Subcutaneous adipose tissue (tissue), 4 donors: ENCODE measurements around the gene CLDN19. TPM values are rescaled to one million over a fixed set of nuclear protein-coding genes. Genes with fewer than 3 reads are reported as not detected.

ENCODE experiments used
- CTCF ChIP-seq: fragments of 450-650 bp; IDR thresholded peaks from one replicate; pipeline ENCODE4 v1.5.1; 2016; ENCODE audit warnings: low read depth, mild to moderate bottlenecking, control low read depth, antibody characterized with exemption, moderate library complexity
- total RNA-seq, 4 donors: library from RNA; depleted of rRNA; stranded (reverse); fragments of >200 nt; gene quantifications; one replicate each; pipeline ENCODE4 v1.1.0, GENCODE V29; 2016

The CLDN19 gene
- total RNA-seq, 4 donors from 2014 or later: not detected

DNA sequence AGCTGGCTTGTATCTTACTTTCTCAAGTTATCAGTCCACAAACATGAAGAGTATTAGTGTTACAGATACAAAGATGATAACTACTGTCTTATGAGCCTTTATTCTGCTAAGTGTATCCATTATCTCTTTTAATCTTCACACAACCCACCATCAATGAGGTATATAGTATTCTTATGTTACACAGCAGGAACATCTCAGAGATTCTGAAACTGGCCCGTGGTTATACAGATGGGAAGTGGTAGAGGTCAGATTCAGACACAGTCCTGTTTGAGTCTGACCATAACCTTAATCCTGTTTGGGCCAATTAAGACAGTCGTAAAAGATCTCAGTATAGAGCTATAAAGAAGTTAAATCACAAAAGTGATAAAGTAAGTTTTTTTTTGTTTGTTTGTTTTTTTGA lies 39.7 kb upstream of the CLDN19 start:
- TF ChIP-seq CTCF: no peak

DNA sequence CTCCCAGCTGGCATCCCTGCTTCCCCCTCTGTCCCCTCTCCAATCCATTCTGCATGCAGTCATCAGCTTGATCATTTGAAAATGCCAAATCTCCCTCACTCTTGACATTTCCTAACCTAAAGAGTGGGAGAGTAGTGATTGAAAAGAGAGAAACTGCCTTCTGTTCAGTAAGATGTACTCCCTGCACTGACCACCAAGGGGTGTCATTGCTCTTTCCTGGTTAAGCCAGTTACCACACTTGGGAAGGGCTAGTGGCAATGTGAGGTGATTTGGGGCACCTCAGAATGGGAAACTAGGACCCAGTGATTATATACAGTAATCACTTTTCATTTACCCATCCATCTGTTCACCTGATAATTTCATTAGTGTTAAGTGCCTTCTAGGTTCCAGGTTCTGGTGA lies 37.8 kb upstream of the CLDN19 start:
- TF ChIP-seq CTCF: no peak

GRCh38 chr1:42776502-42776901 lies 36.5 kb upstream of the CLDN19 start:
- no peak for TF ChIP-seq CTCF

- TF ChIP-seq CTCF: no peak
Observed at GRCh38 chr1:42774928-42775526, 35.0 kb upstream of the CLDN19 start.

DNA sequence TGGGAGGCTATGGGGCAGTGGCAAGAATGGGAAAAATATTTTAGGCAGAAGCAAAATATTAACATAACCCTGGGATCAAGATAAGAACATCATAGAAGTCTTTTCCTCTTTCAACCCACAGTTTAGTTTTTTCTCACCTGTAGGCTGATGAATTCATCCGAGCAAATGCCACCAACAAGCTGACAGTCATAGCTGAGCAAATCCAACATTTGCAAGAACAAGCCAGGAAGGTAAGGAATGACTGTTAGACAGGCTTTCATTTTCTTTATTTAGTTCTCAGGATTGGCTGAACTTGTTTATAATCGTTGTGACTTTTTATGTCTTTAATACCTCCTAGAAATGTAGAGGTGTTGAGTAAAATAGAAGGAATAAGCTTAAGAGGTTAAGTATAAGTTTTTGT lies 33.4 kb upstream of the CLDN19 start:
- no peak for TF ChIP-seq CTCF

DNA sequence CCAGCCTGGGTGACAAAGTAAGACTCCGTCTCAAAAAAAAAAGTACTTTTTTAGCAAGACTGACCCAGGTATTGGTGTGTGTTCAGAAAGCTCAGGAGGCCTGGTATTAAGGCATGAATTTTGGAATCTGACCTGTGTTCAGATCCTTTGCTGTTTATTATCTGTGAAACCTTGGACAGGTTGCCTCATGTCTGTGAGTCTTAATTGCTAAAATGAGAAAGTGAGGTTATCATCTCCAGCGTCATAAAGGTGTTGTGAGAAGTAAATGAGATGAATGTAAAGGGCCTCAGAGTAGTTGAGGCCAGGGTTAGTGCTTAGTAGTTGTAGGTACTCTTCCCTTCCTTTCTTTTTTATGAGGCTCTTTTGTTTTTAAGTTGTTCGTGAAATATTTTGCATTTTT lies 29.8 kb upstream of the CLDN19 start:
- TF ChIP-seq CTCF: no peak

- no peak for TF ChIP-seq CTCF
Observed at GRCh38 chr1:42768172-42768571, 28.1 kb upstream of the CLDN19 start.
